Ishikawa (cell line): Measurements from ENCODE around the gene CDKN2AIPNL.

Experiments used
- CEBPB ChIP-seq: IDR thresholded peaks from 2 replicates; pipeline ENCODE4 v1.6.1; 2012
- EP300 ChIP-seq: IDR thresholded peaks from 2 replicates; pipeline ENCODE4 v1.6.1; 2012; ENCODE audit warnings: borderline replicate concordance
- TCF12 ChIP-seq: IDR thresholded peaks from 2 replicates; pipeline ENCODE4 v1.6.1; 2012; ENCODE audit warnings: low read depth
- TEAD4 ChIP-seq: IDR thresholded peaks from 2 replicates; pipeline ENCODE4 v1.6.1; 2012
- YY1 ChIP-seq: IDR thresholded peaks from 2 replicates; pipeline ENCODE4 v1.6.1; 2012; ENCODE audit warnings: low read depth
- TF ChIP-seq, protein P1 (sequence below): IDR thresholded peaks from 2 replicates; pipeline ENCODE4 v1.6.1; 2012; ENCODE audit warnings: low read depth, mild to moderate bottlenecking
- TF ChIP-seq, protein P2 (sequence below): IDR thresholded peaks from 2 replicates; pipeline ENCODE4 v1.6.1; 2012

DNA sequence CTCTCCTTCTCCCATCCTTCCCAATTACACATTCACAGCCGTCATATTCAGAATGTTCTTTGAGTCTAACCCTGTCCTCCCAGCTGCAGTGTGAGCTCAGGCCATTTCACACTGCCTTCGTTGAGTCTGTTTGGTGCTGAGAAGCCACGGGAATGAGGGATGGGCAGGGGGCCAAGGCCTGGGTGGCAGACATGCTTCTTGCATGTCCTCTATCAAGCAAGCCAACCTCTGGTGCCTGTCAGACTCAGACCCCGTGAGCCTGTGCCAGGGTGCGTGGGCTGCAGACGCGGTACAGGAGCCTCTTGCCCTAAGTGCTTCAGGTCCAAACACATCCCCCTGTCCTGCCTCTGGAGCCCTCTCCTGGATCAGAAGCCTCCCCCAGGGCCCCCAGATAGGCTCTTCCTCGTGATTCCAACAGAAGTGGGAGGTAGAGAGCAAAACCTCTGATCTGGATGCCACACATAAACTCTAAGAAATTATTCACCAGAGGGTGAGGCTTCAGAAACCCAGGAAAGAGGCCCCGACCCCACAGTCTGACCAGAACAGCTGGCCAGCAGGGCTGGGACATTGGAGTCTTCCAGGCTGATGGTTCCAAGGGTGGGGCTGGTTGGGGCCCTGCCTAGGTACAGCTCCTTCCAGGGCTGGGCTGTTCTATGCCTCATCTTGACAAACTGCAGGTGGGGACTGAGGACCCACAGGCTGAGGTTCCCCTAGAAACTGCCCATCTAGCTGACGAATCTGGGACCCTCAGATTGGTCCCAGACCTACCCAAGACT, 46.7 kb upstream of the CDKN2AIPNL start:
- TF ChIP-seq TEAD4 (no peak), CEBPB (no peak), YY1 (no peak), TCF12 (no peak), EP300 (no peak)
- TF ChIP-seq, protein P1, sequence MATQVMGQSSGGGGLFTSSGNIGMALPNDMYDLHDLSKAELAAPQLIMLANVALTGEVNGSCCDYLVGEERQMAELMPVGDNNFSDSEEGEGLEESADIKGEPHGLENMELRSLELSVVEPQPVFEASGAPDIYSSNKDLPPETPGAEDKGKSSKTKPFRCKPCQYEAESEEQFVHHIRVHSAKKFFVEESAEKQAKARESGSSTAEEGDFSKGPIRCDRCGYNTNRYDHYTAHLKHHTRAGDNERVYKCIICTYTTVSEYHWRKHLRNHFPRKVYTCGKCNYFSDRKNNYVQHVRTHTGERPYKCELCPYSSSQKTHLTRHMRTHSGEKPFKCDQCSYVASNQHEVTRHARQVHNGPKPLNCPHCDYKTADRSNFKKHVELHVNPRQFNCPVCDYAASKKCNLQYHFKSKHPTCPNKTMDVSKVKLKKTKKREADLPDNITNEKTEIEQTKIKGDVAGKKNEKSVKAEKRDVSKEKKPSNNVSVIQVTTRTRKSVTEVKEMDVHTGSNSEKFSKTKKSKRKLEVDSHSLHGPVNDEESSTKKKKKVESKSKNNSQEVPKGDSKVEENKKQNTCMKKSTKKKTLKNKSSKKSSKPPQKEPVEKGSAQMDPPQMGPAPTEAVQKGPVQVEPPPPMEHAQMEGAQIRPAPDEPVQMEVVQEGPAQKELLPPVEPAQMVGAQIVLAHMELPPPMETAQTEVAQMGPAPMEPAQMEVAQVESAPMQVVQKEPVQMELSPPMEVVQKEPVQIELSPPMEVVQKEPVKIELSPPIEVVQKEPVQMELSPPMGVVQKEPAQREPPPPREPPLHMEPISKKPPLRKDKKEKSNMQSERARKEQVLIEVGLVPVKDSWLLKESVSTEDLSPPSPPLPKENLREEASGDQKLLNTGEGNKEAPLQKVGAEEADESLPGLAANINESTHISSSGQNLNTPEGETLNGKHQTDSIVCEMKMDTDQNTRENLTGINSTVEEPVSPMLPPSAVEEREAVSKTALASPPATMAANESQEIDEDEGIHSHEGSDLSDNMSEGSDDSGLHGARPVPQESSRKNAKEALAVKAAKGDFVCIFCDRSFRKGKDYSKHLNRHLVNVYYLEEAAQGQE = no peak
- TF ChIP-seq, protein P2, sequence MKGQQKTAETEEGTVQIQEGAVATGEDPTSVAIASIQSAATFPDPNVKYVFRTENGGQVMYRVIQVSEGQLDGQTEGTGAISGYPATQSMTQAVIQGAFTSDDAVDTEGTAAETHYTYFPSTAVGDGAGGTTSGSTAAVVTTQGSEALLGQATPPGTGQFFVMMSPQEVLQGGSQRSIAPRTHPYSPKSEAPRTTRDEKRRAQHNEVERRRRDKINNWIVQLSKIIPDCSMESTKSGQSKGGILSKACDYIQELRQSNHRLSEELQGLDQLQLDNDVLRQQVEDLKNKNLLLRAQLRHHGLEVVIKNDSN = no peak
